GM20000 (cell line): ENCODE results near the gene C3.
"Not testable (repeated sequence)": the region's sequence is repeated elsewhere in the genome, so short reads cannot be mapped to it uniquely, and the experiment has no call there.

Source experiments
- DNase-seq: peaks from one replicate; pipeline ENCODE4 v3.0.0; 2012; ENCODE audit warnings: low spot score
- CTCF ChIP-seq: IDR thresholded peaks from 2 replicates; pipeline ENCODE4 v1.5.1; 2012; ENCODE audit warnings: mild to moderate bottlenecking, control low read depth; ENCODE audit errors: extremely low read depth, missing control alignments

Gene C3

GRCh38 chr19:6676288-6676687 lies 44.2 kb downstream of the C3 start:
- no peak for DNase-seq
- TF ChIP-seq CTCF = no peak

- peak; percentile 90 for DNase-seq
- TF ChIP-seq CTCF = peak; percentile 26
Measured at GRCh38 chr19:6674868-6675305, 45.6 kb downstream of the C3 start.

- DNase-seq = not testable (repeated sequence)
Measured at GRCh38 chr19:6674408-6674807, 46.0 kb downstream of the C3 start.

GRCh38 chr19:6672693-6673290 lies 47.7 kb downstream of the C3 start:
- DNase-seq = no peak
- TF ChIP-seq CTCF = no peak

- TF ChIP-seq CTCF = no peak
- DNase-seq = no peak
Measured at GRCh38 chr19:6671960-6672359, 48.5 kb downstream of the C3 start.

- no peak for DNase-seq
Measured at GRCh38 chr19:6668691-6669090, 51.8 kb downstream of the C3 start.

GRCh38 chr19:6667114-6667627 lies 53.3 kb downstream of the C3 start:
- DNase-seq = no peak
- TF ChIP-seq CTCF = no peak

More at GRCh38 chr19:6668691-6669090, 51.8 kb downstream of the C3 start:
- TF ChIP-seq CTCF = no peak

- DNase-seq = no peak
- no peak for TF ChIP-seq CTCF
Measured at GRCh38 chr19:6664916-6665315, 55.5 kb downstream of the C3 start.
